Measurements from ENCODE around the gene CYP4F12. TPM values are rescaled to one million over a fixed set of nuclear protein-coding genes. Genes with fewer than 3 reads are reported as not detected.

Gene CYP4F12
- polyA plus RNA-seq (2011; rRNA removed) (not detected in 2 replicates), polyA minus RNA-seq (2011; rRNA and poly(A)+ RNA removed) (not detected in 2 replicates)

GRCh38 chr19:15672580-15673175 lies at the start of gene CYP4F12:
Gene CYP4F12, plus strand, starts transcription at chr19:15673087. Its CDS starts 443 bp downstream, at chr19:15673530.
- Histone ChIP-seq H3K27me3 (ENCODE audit: control insufficient read depth, insufficient read depth, low read length) (no peaks in the 10 kb centered on the region), H3K4me3 (ENCODE audit: low read depth, low read length) (no peak within 1 kb of the TSS), H3K36me3 (ENCODE audit: control insufficient read depth, insufficient read depth, low read length) (no peaks in the 10 kb centered on the region)
- no peak for TF ChIP-seq CTCF (IDR thresholded peaks at IDR 0.05; ENCODE audit: insufficient read depth, low read depth, low read length)
- CTCF ChIA-PET, result no interaction called here
- DNase-seq (ENCODE audit: low read depth), result no peak
- POLR2A ChIA-PET, result no interaction called here

GRCh38 chr19:15623711-15624318 lies 49.1 kb upstream of the CYP4F12 start:
- DNase-seq (ENCODE audit: low read depth), result no peak
- CTCF ChIA-PET, result no interaction called here

GRCh38 chr19:15628236-15629002 lies 44.5 kb upstream of the CYP4F12 start:
- CTCF ChIA-PET, result interaction anchor here (0.6 kb wide), 1 partner anchor 469 kb away, joined by 3 read pairs; no protein-coding TSS in a partner anchor
- H3K36me3 ChIP-seq (ENCODE audit: control insufficient read depth, insufficient read depth, low read length), result no peaks in the 10 kb centered on the region

More at GRCh38 chr19:15623711-15624318, 49.1 kb upstream of the CYP4F12 start:
- POLR2A ChIA-PET, result no interaction called here
- Histone ChIP-seq H3K27me3 (ENCODE audit: control insufficient read depth, insufficient read depth, low read length) (no peaks in the 10 kb centered on the region), H3K4me3 (ENCODE audit: low read depth, low read length) (no peak overlapping the region), H3K36me3 (ENCODE audit: control insufficient read depth, insufficient read depth, low read length) (no peaks in the 10 kb centered on the region)
- no peak for TF ChIP-seq CTCF (IDR thresholded peaks at IDR 0.05; ENCODE audit: insufficient read depth, low read depth, low read length)

GRCh38 chr19:15629003-15629880 lies 43.6 kb upstream of the CYP4F12 start:
- peak; percentile 91 for TF ChIP-seq CTCF (IDR thresholded peaks at IDR 0.05; ENCODE audit: insufficient read depth, low read depth, low read length)
- ChIA-PET CTCF (interaction anchor here (0.6 to 1.9 kb wide), 10 partner anchors 11 to 617 kb away, joined by 3 to 5 read pairs (median 4); no protein-coding TSS in a partner anchor), POLR2A (no interaction called here)
- Histone ChIP-seq H3K36me3 (ENCODE audit: control insufficient read depth, insufficient read depth, low read length) (no peaks in the 10 kb centered on the region), H3K4me3 (ENCODE audit: low read depth, low read length) (no peak overlapping the region), H3K27me3 (ENCODE audit: control insufficient read depth, insufficient read depth, low read length) (no peaks in the 10 kb centered on the region)
- DNase-seq (ENCODE audit: low read depth), result no peak

More at GRCh38 chr19:15628236-15629002, 44.5 kb upstream of the CYP4F12 start:
- no peak overlapping the region for H3K4me3 ChIP-seq (ENCODE audit: low read depth, low read length)
- no peak for TF ChIP-seq CTCF (IDR thresholded peaks at IDR 0.05; ENCODE audit: insufficient read depth, low read depth, low read length)
- H3K27me3 ChIP-seq (ENCODE audit: control insufficient read depth, insufficient read depth, low read length), result no peaks in the 10 kb centered on the region
- POLR2A ChIA-PET, result no interaction called here
- DNase-seq (ENCODE audit: low read depth), result no peak

Data from BJ (cell line).